HG02571 (cell line): ENCODE data around the gene DHRSX.
"Not testable (repeated sequence)": the region's sequence is repeated elsewhere in the genome, so short reads cannot be mapped to it uniquely, and the experiment has no call there.

Experiments used
- ATAC-seq: cut with Tn5 transposase; IDR thresholded peaks from one replicate; pipeline ENCODE4 v1.9.1; 2021; ENCODE audit warnings: mild to moderate bottlenecking, moderate library complexity; ENCODE audit not compliant: unreplicated experiment

DHRSX gene

GRCh38 chrX:2500803-2501558 is at the start of gene DHRSX, which contains the start of gene ZBED1:
TSS of gene DHRSX (minus strand) at chrX:2500976. CDS start at chrX:2500925, 51 bp downstream.
TSS of gene ZBED1 (minus strand) at chrX:2500976. CDS start at chrX:2490719, 10,257 bp downstream.
- ATAC-seq: peak; percentile 63

- no peak for ATAC-seq
These were observed 49.1 kb upstream of the DHRSX start for GRCh38 chrX:2549876-2550275.

GRCh38 chrX:2548711-2549423 is 48.1 kb upstream of the DHRSX start:
- no peak for ATAC-seq

GRCh38 chrX:2547736-2548135 is 47.0 kb upstream of the DHRSX start:
- ATAC-seq: no peak

- ATAC-seq: no peak
These were observed 45.7 kb upstream of the DHRSX start for GRCh38 chrX:2546496-2546895.

GRCh38 chrX:2545144-2545543 is 44.4 kb upstream of the DHRSX start:
- ATAC-seq: no peak

- ATAC-seq: no peak
These were observed 42.2 kb upstream of the DHRSX start for GRCh38 chrX:2542826-2543521.

- no peak for ATAC-seq
These were observed 40.8 kb upstream of the DHRSX start for GRCh38 chrX:2541603-2542002.

- ATAC-seq: no peak
These were observed 39.7 kb upstream of the DHRSX start for GRCh38 chrX:2540426-2540947.

GRCh38 chrX:2539586-2539985 is 38.8 kb upstream of the DHRSX start:
- ATAC-seq: no peak

GRCh38 chrX:2538031-2538757 is 37.4 kb upstream of the DHRSX start:
- no peak for ATAC-seq

- no peak for ATAC-seq
These were observed 36.2 kb upstream of the DHRSX start for GRCh38 chrX:2536974-2537373.

GRCh38 chrX:2536141-2536540 is 35.4 kb upstream of the DHRSX start:
- no peak for ATAC-seq

- not testable (repeated sequence) for ATAC-seq
These were observed 33.7 kb upstream of the DHRSX start for GRCh38 chrX:2534261-2535021.

- no peak for ATAC-seq
These were observed 32.6 kb upstream of the DHRSX start for GRCh38 chrX:2533424-2533823.

GRCh38 chrX:2526390-2526789 is 25.6 kb upstream of the DHRSX start:
- no peak for ATAC-seq

GRCh38 chrX:2523911-2524310 is 23.1 kb upstream of the DHRSX start:
- no peak for ATAC-seq

GRCh38 chrX:2521927-2522386 is 21.2 kb upstream of the DHRSX start:
- ATAC-seq: peak; percentile 40

- ATAC-seq: peak; percentile 74
These were observed 20.5 kb upstream of the DHRSX start for GRCh38 chrX:2521092-2521926.
